ENCODE results near the gene GUCA1A.

Gene GUCA1A

GRCh38 chr6:42173101-42173500 is at the start of gene GUCA1A:
Gene GUCA1A (plus strand): TSS chr6:42173364. CDS start chr6:42173614, 250 bp downstream.
- DNase-seq = no peak

- no peak for DNase-seq
Measured at GRCh38 chr6:42123379-42124103, 49.6 kb upstream of the GUCA1A start.

GRCh38 chr6:42124223-42124836 is 48.8 kb upstream of the GUCA1A start:
- DNase-seq = no peak

GRCh38 chr6:42125231-42125630 is 47.9 kb upstream of the GUCA1A start:
- no peak for DNase-seq

- DNase-seq = no peak
Measured at GRCh38 chr6:42125663-42126062, 47.5 kb upstream of the GUCA1A start.

GRCh38 chr6:42128460-42129359 is 44.5 kb upstream of the GUCA1A start:
- no peak for DNase-seq

GRCh38 chr6:42129360-42129676 is 43.8 kb upstream of the GUCA1A start:
- no peak for DNase-seq

GRCh38 chr6:42131531-42131930 is 41.6 kb upstream of the GUCA1A start:
- DNase-seq = no peak

GRCh38 chr6:42133926-42134325 is 39.2 kb upstream of the GUCA1A start:
- DNase-seq = no peak

GRCh38 chr6:42135161-42135560 is 38.0 kb upstream of the GUCA1A start:
- no peak for DNase-seq

- DNase-seq = no peak
Measured at GRCh38 chr6:42135722-42136121, 37.4 kb upstream of the GUCA1A start.

GRCh38 chr6:42136508-42137193 is 36.5 kb upstream of the GUCA1A start:
- DNase-seq = no peak

- DNase-seq = no peak
Measured at GRCh38 chr6:42137194-42137753, 35.9 kb upstream of the GUCA1A start.

- DNase-seq = no peak
Measured at GRCh38 chr6:42138190-42138589, 35.0 kb upstream of the GUCA1A start.

GRCh38 chr6:42138630-42139619 is 34.2 kb upstream of the GUCA1A start:
- no peak for DNase-seq

GRCh38 chr6:42140032-42140431 is 33.1 kb upstream of the GUCA1A start:
- DNase-seq = no peak

GRCh38 chr6:42140756-42141602 is 32.2 kb upstream of the GUCA1A start:
- no peak for DNase-seq

GRCh38 chr6:42141603-42142117 is 31.5 kb upstream of the GUCA1A start:
- DNase-seq = no peak

- no peak for DNase-seq
Measured at GRCh38 chr6:42142118-42142835, 30.9 kb upstream of the GUCA1A start, which contains the start of gene C6orf132. Gene C6orf132 (minus strand): TSS chr6:42142620. CDS start chr6:42142444, 176 bp downstream.
